NCI-H2227 (cell line): ENCODE data around the gene MRPL10.

Experiments used
- DNase-seq: peaks from one replicate; lab custom pipeline; 2025; ENCODE audit not compliant: unreplicated experiment; lab: John Stamatoyannopoulos, UW

The MRPL10 gene

DNA sequence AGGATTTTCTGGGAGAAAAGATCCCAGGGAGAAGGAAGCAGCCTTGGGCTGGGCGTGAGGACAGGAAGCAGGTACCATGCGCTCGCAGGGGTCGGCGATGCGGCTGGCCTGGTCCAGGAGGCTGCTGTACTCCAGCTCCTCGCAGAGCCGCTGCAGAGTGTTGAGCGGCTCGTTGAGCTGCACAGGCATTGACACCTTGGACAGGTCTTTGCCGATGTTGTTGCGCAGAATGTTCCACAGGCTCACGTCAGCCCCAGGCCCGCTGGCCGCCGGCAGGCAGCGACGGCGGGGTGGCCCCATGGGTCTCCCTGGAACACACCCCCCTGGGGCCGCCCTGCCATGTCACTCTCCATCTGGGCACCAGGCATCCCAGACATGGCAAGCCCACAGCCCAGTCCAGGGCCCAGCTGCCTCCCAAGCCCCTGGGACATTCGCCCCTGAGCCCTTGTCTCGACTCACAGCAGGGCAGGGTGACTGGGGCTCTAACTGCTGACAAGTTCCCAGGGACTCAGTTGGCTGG, 17.8 kb downstream of the MRPL10 start:
- no peak for DNase-seq

GRCh38 chr17:47813077-47813476, 18.3 kb downstream of the MRPL10 start:
- no peak for DNase-seq

- DNase-seq = no peak
Observed at GRCh38 chr17:47812146-47812920, 19.0 kb downstream of the MRPL10 start.

- no peak for DNase-seq
Observed at GRCh38 chr17:47811709-47812108, 19.6 kb downstream of the MRPL10 start.

- DNase-seq = no peak
Observed at GRCh38 chr17:47810901-47811635, 20.3 kb downstream of the MRPL10 start.

- no peak for DNase-seq
Observed at GRCh38 chr17:47810200-47810821, 21.0 kb downstream of the MRPL10 start.

- no peak for DNase-seq
Observed at GRCh38 chr17:47808830-47809480, 22.4 kb downstream of the MRPL10 start.

- no peak for DNase-seq
Observed at GRCh38 chr17:47808036-47808829, 23.1 kb downstream of the MRPL10 start.

GRCh38 chr17:47807421-47807820, 23.9 kb downstream of the MRPL10 start:
- no peak for DNase-seq

DNA sequence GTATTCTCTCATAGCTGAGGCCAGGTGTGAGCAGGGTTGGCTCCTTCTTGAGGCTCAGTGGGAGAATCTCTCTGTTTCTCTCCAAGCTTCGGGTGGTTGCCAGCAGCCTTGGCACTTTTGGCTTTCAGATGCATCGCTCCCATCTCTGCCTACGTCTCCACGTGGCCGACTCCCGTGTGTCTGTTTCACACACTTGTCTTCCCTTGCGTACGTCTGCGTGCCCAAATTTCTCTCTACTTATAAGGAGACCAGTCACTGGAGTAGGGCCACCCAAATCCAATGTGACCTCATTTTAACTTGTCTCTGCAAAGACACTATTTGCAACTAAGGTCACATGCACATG, 24.5 kb downstream of the MRPL10 start:
- no peak for DNase-seq

- DNase-seq = no peak
Observed at GRCh38 chr17:47806026-47806912, 25.1 kb downstream of the MRPL10 start.

- DNase-seq = no peak
Observed at GRCh38 chr17:47804461-47804860, 26.9 kb downstream of the MRPL10 start.

DNA sequence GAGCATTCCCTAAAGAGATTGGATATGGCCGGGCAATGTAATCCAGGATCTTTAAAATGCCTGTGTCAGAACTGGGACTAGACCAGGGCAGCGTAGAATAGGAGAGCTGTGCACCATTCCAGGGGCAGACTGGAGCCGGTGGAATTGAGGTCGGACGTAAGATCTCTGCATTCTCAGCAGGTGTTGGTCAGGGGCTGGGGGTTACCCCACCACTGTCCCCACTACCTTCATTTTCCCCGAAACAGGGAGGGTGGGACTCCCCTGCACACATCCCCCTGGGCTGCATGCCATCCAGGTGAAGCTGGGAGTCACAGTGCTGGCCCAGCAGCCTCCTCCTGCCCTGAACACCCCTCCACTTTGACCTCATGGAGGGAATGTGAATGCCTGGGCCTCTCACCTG, 27.6 kb downstream of the MRPL10 start:
- DNase-seq = no peak

DNA sequence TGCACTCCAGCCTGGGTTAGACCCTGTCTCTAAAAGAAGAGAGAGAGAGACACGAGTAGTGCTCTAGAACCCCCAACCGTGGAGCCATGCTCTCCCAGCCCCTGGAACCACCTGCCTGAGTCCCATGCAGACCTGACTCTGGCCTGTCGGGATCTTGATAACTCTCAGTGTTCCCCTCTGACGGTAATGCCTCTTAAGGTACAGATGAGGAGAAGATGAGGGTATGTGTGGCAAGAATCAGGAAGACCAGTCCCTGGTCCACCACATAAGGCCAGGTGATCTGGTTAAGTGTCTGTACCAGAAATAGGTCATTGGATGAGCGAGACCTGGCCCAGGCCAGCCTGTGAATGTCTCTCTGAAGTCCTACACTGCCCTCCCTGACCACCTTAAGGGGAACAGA, 28.1 kb downstream of the MRPL10 start:
- DNase-seq = no peak

- DNase-seq = peak; percentile 83
Observed at GRCh38 chr17:47802341-47803022, 28.9 kb downstream of the MRPL10 start.

GRCh38 chr17:47801906-47802305, 29.4 kb downstream of the MRPL10 start:
- no peak for DNase-seq

- DNase-seq = no peak
Observed at GRCh38 chr17:47801176-47801765, 30.1 kb downstream of the MRPL10 start.

- DNase-seq = no peak
Observed at GRCh38 chr17:47800686-47801085, 30.7 kb downstream of the MRPL10 start.

- DNase-seq = no peak
Observed at GRCh38 chr17:47797797-47798196, 33.5 kb downstream of the MRPL10 start.
